HG02588 (cell line): ENCODE results near the gene COPS4.
"Not testable (repeated sequence)": the region's sequence is repeated elsewhere in the genome, so short reads cannot be mapped to it uniquely, and the experiment has no call there.

Experiments
- ATAC-seq: cut with Tn5 transposase; IDR thresholded peaks from one replicate; pipeline ENCODE4 v1.9.1; 2021; ENCODE audit warnings: mild to moderate bottlenecking, moderate library complexity; ENCODE audit not compliant: unreplicated experiment

COPS4 gene

GRCh38 chr4:83083925-83084475 is 49.0 kb downstream of the COPS4 start:
- ATAC-seq: no peak

GRCh38 chr4:83084956-83085355 is 50.0 kb downstream of the COPS4 start:
- ATAC-seq: not testable (repeated sequence)

GRCh38 chr4:83089410-83090157 is 54.6 kb downstream of the COPS4 start:
- ATAC-seq: no peak

- ATAC-seq: no peak
Measured at GRCh38 chr4:83093060-83093640, 58.2 kb downstream of the COPS4 start.

GRCh38 chr4:83096397-83096796 is 61.4 kb downstream of the COPS4 start:
- ATAC-seq: no peak

GRCh38 chr4:83104991-83105390 is 70.0 kb downstream of the COPS4 start:
- ATAC-seq: no peak

GRCh38 chr4:83107631-83108030 is 72.6 kb downstream of the COPS4 start:
- ATAC-seq: no peak

GRCh38 chr4:83108101-83108861 is 73.3 kb downstream of the COPS4 start:
- ATAC-seq: no peak

GRCh38 chr4:83109480-83110222 is 74.7 kb downstream of the COPS4 start:
- peak; percentile 19 for ATAC-seq

GRCh38 chr4:83110223-83110945 is 75.4 kb downstream of the COPS4 start:
- ATAC-seq: peak; percentile 75

GRCh38 chr4:83110970-83111750 is 76.2 kb downstream of the COPS4 start:
- no peak for ATAC-seq

GRCh38 chr4:83111751-83112141 is 76.8 kb downstream of the COPS4 start:
- ATAC-seq: not testable (repeated sequence)

- peak; percentile 29 for ATAC-seq
Measured at GRCh38 chr4:83112231-83112630, 77.2 kb downstream of the COPS4 start.

GRCh38 chr4:83112678-83113428 is 77.9 kb downstream of the COPS4 start:
- no peak for ATAC-seq

- ATAC-seq: no peak
Measured at GRCh38 chr4:83113429-83113786, 78.4 kb downstream of the COPS4 start.

GRCh38 chr4:83114576-83114975 is 79.6 kb downstream of the COPS4 start, which contains the start of gene PLAC8:
PLAC8 (minus strand) TSS chr4:83114729; CDS start chr4:83107921, 6,808 bp downstream.
- peak; percentile 40 for ATAC-seq

GRCh38 chr4:83115000-83115399 is 80.0 kb downstream of the COPS4 start:
- no peak for ATAC-seq

GRCh38 chr4:83115656-83116285 is 80.8 kb downstream of the COPS4 start:
- ATAC-seq: no peak
